HepG2 (cell line): ENCODE results near the gene NRL. TPM values are rescaled to one million over a fixed set of nuclear protein-coding genes. Genes with fewer than 3 reads are reported as not detected.

Experiments
- ELF3 ChIP-seq: IDR thresholded peaks from 2 replicates; pipeline ENCODE4 v1.6.1; 2016; ENCODE audit warnings: missing genetic modification reagents, missing compliant biosample characterization
- HOXA9 ChIP-seq: sonication (generic); formaldehyde crosslinking; IDR thresholded peaks from 2 replicates; pipeline ENCODE4 v1.8.1; 2022; ENCODE audit warnings: missing genetic modification reagents, mild to moderate bottlenecking, moderate library complexity, borderline replicate concordance
- IKZF1 ChIP-seq: fragments of 450-650 bp; IDR thresholded peaks from 2 replicates; pipeline ENCODE4 v1.7.1; 2016
- KLF11 ChIP-seq: IDR thresholded peaks from 2 replicates; pipeline ENCODE4 v1.6.1; 2016; ENCODE audit warnings: missing compliant biosample characterization
- MED13 ChIP-seq: sonication (generic); formaldehyde crosslinking; IDR thresholded peaks from 2 replicates; pipeline ENCODE4 v1.5.0; 2020; ENCODE audit warnings: missing genetic modification reagents
- NFE2L1 ChIP-seq: sonication (generic); formaldehyde crosslinking; IDR thresholded peaks from 2 replicates; pipeline ENCODE4 v1.4.0; 2020; ENCODE audit warnings: missing genetic modification reagents, mild to moderate bottlenecking, borderline replicate concordance
- ONECUT2 ChIP-seq: sonication (generic); formaldehyde crosslinking; IDR thresholded peaks from 2 replicates; pipeline ENCODE4 v1.4.0; 2020; ENCODE audit warnings: missing genetic modification reagents
- POLR2AphosphoS5 ChIP-seq: IDR thresholded peaks from 2 replicates; pipeline ENCODE4 v1.6.1; 2012; ENCODE audit warnings: low read depth, low read length
- PRDM10 ChIP-seq: sonication (generic); formaldehyde crosslinking; IDR thresholded peaks from 2 replicates; pipeline ENCODE4 v1.4.0; 2020; ENCODE audit warnings: low read depth, missing genetic modification reagents
- RNF219 ChIP-seq: sonication (generic); formaldehyde crosslinking; IDR thresholded peaks from 2 replicates; pipeline ENCODE4 v1.5.0; 2020; ENCODE audit warnings: mild to moderate bottlenecking, missing genetic modification reagents
- SMAD9 ChIP-seq: sonication (generic); formaldehyde crosslinking; IDR thresholded peaks from 2 replicates; pipeline ENCODE4 v1.5.1; 2020; ENCODE audit warnings: mild to moderate bottlenecking, missing genetic modification reagents
- SUZ12 ChIP-seq: fragments of 150-350 bp; IDR thresholded peaks from 2 replicates; pipeline ENCODE4 v1.6.1; 2014; ENCODE audit warnings: low read depth, low read length
- TBP ChIP-seq: sonication (generic); formaldehyde crosslinking; IDR thresholded peaks from 2 replicates; pipeline ENCODE4 v1.5.0; 2020; ENCODE audit warnings: missing genetic modification reagents
- ZBTB3 ChIP-seq: sonication (generic); formaldehyde crosslinking; IDR thresholded peaks from 2 replicates; pipeline ENCODE4 v1.4.0; 2020; ENCODE audit warnings: low read depth, mild to moderate bottlenecking, moderate library complexity, missing genetic modification reagents, borderline replicate concordance
- ZNF121 ChIP-seq: sonication (generic); formaldehyde crosslinking; IDR thresholded peaks from 2 replicates; pipeline ENCODE4 v1.5.0; 2020; ENCODE audit warnings: mild to moderate bottlenecking, missing genetic modification reagents
- ZNF160 ChIP-seq: sonication (generic); formaldehyde crosslinking; IDR thresholded peaks from 2 replicates; pipeline ENCODE4 v1.8.0; 2022; ENCODE audit warnings: mild to moderate bottlenecking, inconsistent platforms, missing genetic modification reagents
- ZNF282 ChIP-seq: fragments of 450-650 bp; IDR thresholded peaks from 2 replicates; pipeline ENCODE4 v1.6.1; 2018; ENCODE audit not compliant: partially characterized antibody
- ZNF558 ChIP-seq: sonication (generic); formaldehyde crosslinking; IDR thresholded peaks from 2 replicates; pipeline ENCODE4 v1.9.0; 2022; ENCODE audit warnings: mild to moderate bottlenecking, missing genetic modification reagents, borderline replicate concordance
- ZNF569 ChIP-seq: sonication (generic); formaldehyde crosslinking; IDR thresholded peaks from 2 replicates; pipeline ENCODE4 v1.5.0; 2020; ENCODE audit warnings: mild to moderate bottlenecking, missing genetic modification reagents, moderate library complexity, borderline replicate concordance
- ZNF577 ChIP-seq: sonication (generic); formaldehyde crosslinking; IDR thresholded peaks from 2 replicates; pipeline ENCODE4 v1.4.0; 2020; ENCODE audit warnings: mild to moderate bottlenecking, low read depth, missing genetic modification reagents, borderline replicate concordance
- ZNF782 ChIP-seq: sonication (generic); formaldehyde crosslinking; IDR thresholded peaks from 2 replicates; pipeline ENCODE4 v1.4.0; 2020; ENCODE audit warnings: missing genetic modification reagents, mild to moderate bottlenecking, borderline replicate concordance
- ZUFSP ChIP-seq: sonication (generic); formaldehyde crosslinking; IDR thresholded peaks from 2 replicates; pipeline ENCODE4 v1.9.0; 2021; ENCODE audit warnings: missing genetic modification reagents, mild to moderate bottlenecking, borderline replicate concordance
- polyA plus RNA-seq, 8 experiments: library from polyadenylated mRNA; depleted of rRNA in 3 of 8; stranded (reverse) in 7 of 8; unstranded in 1 of 8; fragments of >200 nt; fragmentation: Illumina TruSeq in 4 of 8; extraction: Trizol in 4 of 8; gene quantifications; 2 replicates each; pipeline versions ENCODE4 v1.2.1 to v1.2.3, GENCODE V29; 2011 to 2016; ENCODE audit warnings: low read depth in 4 of 8, missing spikeins in 1 of 8, mixed read lengths in 1 of 8; ENCODE audit not compliant: insufficient read depth in 1 of 8
- total RNA-seq, 5 experiments: library from RNA; depleted of rRNA; stranded (reverse); fragments of >200 nt; fragmentation: Illumina TruSeq; extraction: Trizol; gene quantifications; 2 replicates each; pipeline ENCODE4 v1.2.3, GENCODE V29; 2016; ENCODE audit warnings: low read depth in 1 of 5
- TF ChIP-seq, protein P1 (sequence below): sonication (generic); formaldehyde crosslinking; IDR thresholded peaks from 2 replicates; pipeline ENCODE4 v1.4.0; 2020; ENCODE audit warnings: mild to moderate bottlenecking, missing genetic modification reagents

NRL gene
- total and polyA plus RNA-seq, 2 of the 13 experiments (the other 11 are each of a cell fraction or from before 2014, with no cell fraction given) = 2.5 to 4.7 TPM

DNA sequence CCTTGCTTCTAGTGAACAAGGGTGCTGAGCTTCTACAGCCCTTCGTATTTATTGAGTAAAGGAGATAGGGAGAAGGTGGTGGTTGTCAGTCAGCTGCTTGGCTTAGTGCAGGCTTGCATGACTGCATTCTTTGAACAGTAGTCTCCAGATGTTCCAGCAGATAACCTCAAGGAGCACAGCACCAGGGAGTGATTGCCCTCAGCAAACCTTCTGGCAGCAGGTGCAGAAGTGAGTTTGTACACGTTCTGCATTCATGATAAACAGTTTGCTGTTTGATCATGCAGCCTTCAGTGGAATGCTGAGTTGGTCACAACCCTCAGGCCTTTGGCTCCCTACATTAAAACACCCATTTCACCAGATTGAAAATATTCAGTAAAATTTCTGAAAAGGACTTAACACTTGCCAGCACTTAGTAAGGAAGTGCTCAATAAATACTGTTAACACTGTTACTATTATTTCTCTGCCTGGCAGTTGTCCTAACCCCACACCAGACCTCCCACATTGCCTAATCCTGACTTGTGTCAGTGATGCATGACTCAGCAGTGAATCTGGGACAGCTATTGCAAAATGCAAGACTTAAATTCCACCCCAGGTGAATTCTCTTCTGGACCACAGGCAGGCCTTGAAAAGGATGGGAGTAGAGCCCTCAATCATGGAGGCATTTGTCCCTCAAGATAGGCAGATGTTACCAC lies 81.9 kb downstream of the NRL start (continued):
- TF ChIP-seq IKZF1 (no peak), ZNF577 (no peak), MED13 (CRISPR knock-in tag) (no peak), ELF3 (0 out of 2 replicates have a peak, but pooled peaks have one; percentile 71), POLR2AphosphoS5 (no peak), NFE2L1 (no peak), PRDM10 (peak; percentile 39; the same call in 1 of the 2 replicates), ZBTB3 (CRISPR knock-in tag) (no peak), ZNF160 (CRISPR knock-in tag) (no peak), SMAD9 (CRISPR knock-in tag) (no peak), RNF219 (CRISPR knock-in tag) (no peak), KLF11 (no peak), TBP (CRISPR knock-in tag) (no peak), SUZ12 (no peak), ZNF782 (CRISPR knock-in tag) (no peak), HOXA9 (CRISPR knock-in tag) (no peak), ZNF569 (CRISPR knock-in tag) (no peak), ZNF121 (CRISPR knock-in tag) (no peak), ZNF558 (CRISPR knock-in tag) (no peak), ZNF282 (no peak), ZUFSP (CRISPR knock-in tag) (no peak), ONECUT2 (CRISPR knock-in tag) (no peak)
- TF ChIP-seq, protein P1, sequence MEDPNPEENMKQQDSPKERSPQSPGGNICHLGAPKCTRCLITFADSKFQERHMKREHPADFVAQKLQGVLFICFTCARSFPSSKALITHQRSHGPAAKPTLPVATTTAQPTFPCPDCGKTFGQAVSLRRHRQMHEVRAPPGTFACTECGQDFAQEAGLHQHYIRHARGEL (CRISPR knock-in tag) = no peak
